K562 (cell line): ENCODE measurements around the gene SUPT5H. TPM values are rescaled to one million over a fixed set of nuclear protein-coding genes. Genes with fewer than 3 reads are reported as not detected.

Experiments
- CHD1 ChIP-seq: fragments of 200-600 bp; sonication (generic); IDR thresholded peaks from one replicate; pipeline ENCODE4 v1.6.1; 2012; ENCODE audit warnings: mild to moderate bottlenecking, moderate library complexity, low read length, inconsistent platforms
- SIRT6 ChIP-seq: IDR thresholded peaks from one replicate; pipeline ENCODE4 v1.6.1; 2012; ENCODE audit warnings: low read depth, mild to moderate bottlenecking, control low read depth, inconsistent platforms, low read length, moderate library complexity
- polyA plus RNA-seq, 8 experiments: library from polyadenylated mRNA; depleted of rRNA in 4 of 8; stranded (reverse) in 5 of 8; unstranded in 3 of 8; fragments of >200 nt; fragmentation: Nextera tagmentation in 2 of 8; fragmentation: Illumina TruSeq in 1 of 8; extraction: Ambion mirVana in 2 of 8; extraction: Trizol in 1 of 8; gene quantifications; 2 replicates each; pipeline versions ENCODE4 v1.2.1 to v1.2.3, GENCODE V29; 2011 to 2014; ENCODE audit warnings: inconsistent platforms in 1 of 8, missing spikeins in 1 of 8
- total RNA-seq, 7 experiments: library from RNA; depleted of rRNA in 6 of 7; stranded (reverse); fragments of >200 nt in 6 of 7; fragmentation: Illumina TruSeq in 2 of 7; extraction: Trizol in 2 of 7; gene quantifications; 2 replicates each; pipeline versions ENCODE4 v1.2.1 to v1.2.3, GENCODE V29; 2011 to 2021; ENCODE audit warnings: low replicate concordance in 1 of 7
- TF ChIP-seq, protein P1 (sequence below): IDR thresholded peaks from 3 replicates; pipeline ENCODE4 v1.6.1; 2011; ENCODE audit warnings: borderline replicate concordance, mild to moderate bottlenecking, moderate library complexity; ENCODE audit not compliant: insufficient read length; ENCODE audit errors: extremely low read depth
- TF ChIP-seq, protein P2 (sequence below): IDR thresholded peaks from 2 replicates; pipeline ENCODE4 v1.6.1; 2016; ENCODE audit warnings: missing genetic modification characterization, missing compliant biosample characterization
- TF ChIP-seq, protein P3 (sequence below): sonication (generic); formaldehyde crosslinking; IDR thresholded peaks from 2 replicates; pipeline ENCODE4 v1.8.1; 2023; ENCODE audit warnings: missing genetic modification reagents, mild to moderate bottlenecking, borderline replicate concordance

SUPT5H gene
- total and polyA plus RNA-seq, 9 of the 15 experiments (the other 6 are each of a cell fraction or from before 2014, with no cell fraction given): 13.3 to 85.9 (median 35.9) TPM

DNA sequence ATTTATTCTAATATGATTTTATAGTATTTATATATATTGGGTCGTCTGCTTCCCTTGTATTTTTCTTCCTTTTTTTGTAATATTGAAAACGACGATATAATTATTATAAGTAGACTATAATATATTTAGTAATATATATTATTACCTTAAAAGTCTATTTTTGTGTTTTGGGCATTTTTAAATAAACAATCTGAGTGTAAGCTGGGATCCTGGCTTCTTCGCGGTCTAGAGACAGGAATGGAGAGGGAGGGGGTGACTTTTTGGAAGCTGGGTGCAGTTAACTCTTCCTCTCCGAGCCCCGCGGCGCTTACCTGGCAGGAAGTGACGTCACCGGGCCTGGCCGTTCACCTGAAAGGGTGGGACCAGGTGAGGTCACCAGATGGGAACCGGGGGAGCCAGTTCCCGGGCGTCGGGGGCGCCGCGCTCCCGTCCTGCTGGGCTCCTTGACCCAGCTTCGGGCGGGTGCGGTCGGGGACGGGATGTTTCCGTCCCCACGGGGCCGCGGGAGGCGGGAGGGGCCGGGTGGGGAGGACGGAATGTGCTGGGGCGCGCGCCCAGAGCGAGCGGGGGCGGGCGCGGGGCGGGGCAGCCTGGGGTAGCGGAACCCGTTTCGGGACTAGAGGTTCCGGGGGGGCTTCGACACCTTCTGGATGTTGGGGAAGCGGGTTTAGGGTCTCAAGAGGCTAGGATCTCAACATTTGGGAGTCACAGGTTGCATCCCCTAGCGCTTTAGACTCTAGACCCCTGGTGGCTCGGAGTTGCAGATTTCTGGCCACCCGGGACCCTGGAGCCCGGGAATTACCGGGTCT lies 36.0 kb upstream of the SUPT5H start (continued):
- TF ChIP-seq, protein P1, sequence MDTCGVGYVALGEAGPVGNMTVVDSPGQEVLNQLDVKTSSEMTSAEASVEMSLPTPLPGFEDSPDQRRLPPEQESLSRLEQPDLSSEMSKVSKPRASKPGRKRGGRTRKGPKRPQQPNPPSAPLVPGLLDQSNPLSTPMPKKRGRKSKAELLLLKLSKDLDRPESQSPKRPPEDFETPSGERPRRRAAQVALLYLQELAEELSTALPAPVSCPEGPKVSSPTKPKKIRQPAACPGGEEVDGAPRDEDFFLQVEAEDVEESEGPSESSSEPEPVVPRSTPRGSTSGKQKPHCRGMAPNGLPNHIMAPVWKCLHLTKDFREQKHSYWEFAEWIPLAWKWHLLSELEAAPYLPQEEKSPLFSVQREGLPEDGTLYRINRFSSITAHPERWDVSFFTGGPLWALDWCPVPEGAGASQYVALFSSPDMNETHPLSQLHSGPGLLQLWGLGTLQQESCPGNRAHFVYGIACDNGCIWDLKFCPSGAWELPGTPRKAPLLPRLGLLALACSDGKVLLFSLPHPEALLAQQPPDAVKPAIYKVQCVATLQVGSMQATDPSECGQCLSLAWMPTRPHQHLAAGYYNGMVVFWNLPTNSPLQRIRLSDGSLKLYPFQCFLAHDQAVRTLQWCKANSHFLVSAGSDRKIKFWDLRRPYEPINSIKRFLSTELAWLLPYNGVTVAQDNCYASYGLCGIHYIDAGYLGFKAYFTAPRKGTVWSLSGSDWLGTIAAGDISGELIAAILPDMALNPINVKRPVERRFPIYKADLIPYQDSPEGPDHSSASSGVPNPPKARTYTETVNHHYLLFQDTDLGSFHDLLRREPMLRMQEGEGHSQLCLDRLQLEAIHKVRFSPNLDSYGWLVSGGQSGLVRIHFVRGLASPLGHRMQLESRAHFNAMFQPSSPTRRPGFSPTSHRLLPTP: no peak
- TF ChIP-seq, protein P2, sequence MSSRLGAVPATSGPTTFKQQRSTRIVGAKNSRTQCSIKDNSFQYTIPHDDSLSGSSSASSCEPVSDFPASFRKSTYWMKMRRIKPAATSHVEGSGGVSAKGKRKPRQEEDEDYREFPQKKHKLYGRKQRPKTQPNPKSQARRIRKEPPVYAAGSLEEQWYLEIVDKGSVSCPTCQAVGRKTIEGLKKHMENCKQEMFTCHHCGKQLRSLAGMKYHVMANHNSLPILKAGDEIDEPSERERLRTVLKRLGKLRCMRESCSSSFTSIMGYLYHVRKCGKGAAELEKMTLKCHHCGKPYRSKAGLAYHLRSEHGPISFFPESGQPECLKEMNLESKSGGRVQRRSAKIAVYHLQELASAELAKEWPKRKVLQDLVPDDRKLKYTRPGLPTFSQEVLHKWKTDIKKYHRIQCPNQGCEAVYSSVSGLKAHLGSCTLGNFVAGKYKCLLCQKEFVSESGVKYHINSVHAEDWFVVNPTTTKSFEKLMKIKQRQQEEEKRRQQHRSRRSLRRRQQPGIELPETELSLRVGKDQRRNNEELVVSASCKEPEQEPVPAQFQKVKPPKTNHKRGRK (tag): no peak
- TF ChIP-seq SIRT6 (no peak), CHD1 (peak; percentile 83)
- TF ChIP-seq, protein P3, sequence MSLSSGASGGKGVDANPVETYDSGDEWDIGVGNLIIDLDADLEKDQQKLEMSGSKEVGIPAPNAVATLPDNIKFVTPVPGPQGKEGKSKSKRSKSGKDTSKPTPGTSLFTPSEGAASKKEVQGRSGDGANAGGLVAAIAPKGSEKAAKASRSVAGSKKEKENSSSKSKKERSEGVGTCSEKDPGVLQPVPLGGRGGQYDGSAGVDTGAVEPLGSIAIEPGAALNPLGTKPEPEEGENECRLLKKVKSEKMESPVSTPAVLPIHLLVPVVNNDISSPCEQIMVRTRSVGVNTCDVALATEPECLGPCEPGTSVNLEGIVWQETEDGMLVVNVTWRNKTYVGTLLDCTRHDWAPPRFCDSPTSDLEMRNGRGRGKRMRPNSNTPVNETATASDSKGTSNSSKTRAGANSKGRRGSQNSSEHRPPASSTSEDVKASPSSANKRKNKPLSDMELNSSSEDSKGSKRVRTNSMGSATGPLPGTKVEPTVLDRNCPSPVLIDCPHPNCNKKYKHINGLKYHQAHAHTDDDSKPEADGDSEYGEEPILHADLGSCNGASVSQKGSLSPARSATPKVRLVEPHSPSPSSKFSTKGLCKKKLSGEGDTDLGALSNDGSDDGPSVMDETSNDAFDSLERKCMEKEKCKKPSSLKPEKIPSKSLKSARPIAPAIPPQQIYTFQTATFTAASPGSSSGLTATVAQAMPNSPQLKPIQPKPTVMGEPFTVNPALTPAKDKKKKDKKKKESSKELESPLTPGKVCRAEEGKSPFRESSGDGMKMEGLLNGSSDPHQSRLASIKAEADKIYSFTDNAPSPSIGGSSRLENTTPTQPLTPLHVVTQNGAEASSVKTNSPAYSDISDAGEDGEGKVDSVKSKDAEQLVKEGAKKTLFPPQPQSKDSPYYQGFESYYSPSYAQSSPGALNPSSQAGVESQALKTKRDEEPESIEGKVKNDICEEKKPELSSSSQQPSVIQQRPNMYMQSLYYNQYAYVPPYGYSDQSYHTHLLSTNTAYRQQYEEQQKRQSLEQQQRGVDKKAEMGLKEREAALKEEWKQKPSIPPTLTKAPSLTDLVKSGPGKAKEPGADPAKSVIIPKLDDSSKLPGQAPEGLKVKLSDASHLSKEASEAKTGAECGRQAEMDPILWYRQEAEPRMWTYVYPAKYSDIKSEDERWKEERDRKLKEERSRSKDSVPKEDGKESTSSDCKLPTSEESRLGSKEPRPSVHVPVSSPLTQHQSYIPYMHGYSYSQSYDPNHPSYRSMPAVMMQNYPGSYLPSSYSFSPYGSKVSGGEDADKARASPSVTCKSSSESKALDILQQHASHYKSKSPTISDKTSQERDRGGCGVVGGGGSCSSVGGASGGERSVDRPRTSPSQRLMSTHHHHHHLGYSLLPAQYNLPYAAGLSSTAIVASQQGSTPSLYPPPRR (CRISPR knock-in tag): no peak
